ENCODE results near the gene GRHL1.

GRHL1 gene

DNA sequence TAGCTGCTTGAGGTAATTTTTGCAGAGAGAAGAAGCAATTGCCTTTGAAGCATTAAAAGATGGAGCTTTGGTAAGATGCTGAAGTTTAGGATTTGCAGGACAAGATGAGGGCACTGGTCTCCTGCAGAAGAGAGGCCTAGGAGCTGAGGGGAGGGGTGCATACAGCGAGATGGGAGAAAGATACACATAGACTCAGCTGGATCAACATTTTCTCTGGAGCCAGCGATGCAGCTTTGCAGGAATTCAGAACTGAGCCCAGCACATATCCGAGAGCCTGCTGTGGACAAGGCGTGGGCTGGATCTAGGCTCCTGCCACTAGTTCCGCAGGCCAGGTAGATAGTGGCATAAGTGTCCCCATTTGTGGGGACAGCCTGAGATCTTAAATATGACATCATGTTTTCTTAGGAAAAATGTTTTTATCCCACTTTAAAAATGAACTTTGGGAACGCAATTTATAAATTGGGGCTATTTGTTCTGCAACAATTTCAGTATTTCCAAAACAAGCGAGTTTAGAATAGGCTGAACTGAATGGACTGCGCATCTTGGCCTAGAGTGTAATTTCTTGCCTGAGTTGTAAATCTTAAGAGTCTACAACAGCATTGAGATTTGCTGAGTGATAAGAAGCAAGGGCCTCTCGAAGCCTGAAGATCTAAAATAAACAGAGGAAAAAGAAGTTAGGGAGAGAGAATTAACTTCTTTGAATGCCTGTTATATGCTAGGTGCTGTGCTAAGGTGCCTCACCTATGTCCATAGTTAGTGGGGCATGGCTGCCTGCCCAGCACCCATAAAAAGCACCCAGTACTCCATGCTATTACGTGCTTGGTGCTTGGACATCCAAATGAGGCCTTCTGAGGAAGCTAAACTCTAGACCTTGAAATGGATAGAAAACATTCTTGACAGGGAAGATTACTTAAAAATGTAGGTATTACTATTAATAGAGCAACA, 17.3 kb downstream of the GRHL1 start:
- H3K4me3 ChIP-seq (ENCODE audit: low read length), result no peak overlapping the region
- DNase-seq (ENCODE audit: low read depth, low spot score), result no peak

DNA sequence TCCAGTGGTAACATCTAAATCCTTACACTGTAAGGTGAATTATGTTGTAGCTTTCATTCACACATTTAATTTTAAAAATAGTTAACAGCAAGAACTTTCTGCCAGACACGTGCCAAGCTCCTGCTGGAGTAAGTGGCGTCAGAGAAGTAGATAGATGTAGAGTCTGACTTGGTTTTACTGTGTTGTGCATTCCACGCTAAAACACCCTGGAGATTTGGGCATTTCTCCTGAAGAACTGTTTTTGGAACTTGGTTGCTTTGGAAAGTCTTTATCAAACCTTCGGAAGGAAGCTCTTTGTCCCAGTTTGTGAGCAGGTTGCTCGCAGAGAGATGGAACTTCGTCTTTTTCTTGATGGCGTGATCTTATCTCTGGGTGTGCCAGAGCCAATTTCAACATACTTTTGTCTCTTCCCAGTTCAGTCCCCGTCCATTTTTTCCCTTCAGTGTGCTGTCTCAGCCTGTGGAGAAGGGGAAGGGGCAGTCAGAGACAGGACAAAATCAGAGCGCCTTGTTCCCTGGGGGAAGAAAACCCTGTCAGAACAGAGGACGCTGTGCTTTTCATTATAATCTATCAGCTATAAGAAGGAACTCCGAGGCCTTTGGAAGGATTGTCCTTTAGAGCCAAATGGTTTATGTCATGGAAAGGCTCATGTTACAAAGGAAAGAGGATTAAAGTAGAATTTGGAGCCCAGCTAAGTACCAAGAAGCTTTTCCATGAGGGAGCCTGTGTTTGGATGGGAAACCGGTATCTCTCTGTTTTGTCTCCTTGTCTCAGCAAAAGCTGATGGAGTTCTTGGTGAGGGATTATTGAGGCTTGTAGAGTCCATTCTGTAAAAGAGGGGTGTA, 18.9 kb downstream of the GRHL1 start:
- DNase-seq (ENCODE audit: low read depth, low spot score), result no peak
- H3K4me3 ChIP-seq (ENCODE audit: low read length), result no peak overlapping the region

DNA sequence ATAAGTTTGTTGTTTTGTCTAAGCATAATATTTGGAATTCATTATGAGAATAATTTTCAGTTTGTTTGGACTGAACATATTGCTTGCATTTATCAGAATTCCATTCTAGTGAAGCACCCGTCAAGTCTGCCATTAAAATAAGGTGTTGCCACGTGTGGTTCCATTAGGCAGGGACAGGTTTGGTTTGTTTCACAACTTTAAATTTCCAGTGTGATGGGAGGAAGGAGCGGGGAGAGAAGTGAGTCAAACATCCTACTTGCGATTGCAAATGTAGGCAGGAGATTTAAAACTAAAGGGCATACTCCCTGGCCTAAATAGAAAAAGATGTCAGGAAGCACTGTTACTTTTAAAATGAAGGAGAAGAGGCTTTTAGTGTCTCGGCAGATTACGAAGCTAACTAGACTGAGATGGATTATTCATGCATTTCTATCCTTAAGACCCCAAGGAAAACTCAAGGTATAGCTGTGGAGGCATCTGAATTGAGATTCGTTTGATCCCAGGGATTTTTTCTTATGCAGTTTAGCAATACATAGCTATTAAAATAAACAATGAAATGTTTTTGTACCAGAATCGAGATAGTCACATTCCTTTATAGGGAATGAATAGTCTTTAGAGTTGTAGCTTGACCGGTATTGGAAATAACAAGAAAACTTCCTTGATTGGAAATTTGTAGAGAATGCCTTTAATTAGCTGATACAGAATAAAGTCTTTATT, 19.8 kb downstream of the GRHL1 start:
- no peak for DNase-seq (ENCODE audit: low read depth, low spot score)
- no peak overlapping the region for H3K4me3 ChIP-seq (ENCODE audit: low read length)

DNA sequence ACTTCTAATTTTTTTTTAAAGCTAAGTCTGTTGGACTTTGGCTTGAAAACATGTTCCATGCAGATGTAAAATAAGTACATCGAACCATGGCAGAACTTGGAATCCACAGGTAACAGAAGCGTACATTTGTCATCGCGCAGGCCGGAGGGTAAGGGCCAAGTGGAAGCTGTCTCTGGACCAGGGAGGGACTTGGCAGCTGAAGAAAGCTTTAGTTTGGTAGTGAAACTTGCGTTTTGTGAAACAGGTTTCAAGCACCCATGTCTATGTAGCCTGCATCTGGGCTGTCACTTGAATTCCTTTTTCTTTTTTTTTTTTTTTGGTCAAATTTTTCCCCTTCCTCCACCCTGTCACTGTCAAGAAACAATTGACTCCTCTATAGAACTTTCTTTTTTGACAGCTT, 20.4 kb downstream of the GRHL1 start:
- H3K4me3 ChIP-seq (ENCODE audit: low read length), result no peak overlapping the region
- no peak for DNase-seq (ENCODE audit: low read depth, low spot score)

DNA sequence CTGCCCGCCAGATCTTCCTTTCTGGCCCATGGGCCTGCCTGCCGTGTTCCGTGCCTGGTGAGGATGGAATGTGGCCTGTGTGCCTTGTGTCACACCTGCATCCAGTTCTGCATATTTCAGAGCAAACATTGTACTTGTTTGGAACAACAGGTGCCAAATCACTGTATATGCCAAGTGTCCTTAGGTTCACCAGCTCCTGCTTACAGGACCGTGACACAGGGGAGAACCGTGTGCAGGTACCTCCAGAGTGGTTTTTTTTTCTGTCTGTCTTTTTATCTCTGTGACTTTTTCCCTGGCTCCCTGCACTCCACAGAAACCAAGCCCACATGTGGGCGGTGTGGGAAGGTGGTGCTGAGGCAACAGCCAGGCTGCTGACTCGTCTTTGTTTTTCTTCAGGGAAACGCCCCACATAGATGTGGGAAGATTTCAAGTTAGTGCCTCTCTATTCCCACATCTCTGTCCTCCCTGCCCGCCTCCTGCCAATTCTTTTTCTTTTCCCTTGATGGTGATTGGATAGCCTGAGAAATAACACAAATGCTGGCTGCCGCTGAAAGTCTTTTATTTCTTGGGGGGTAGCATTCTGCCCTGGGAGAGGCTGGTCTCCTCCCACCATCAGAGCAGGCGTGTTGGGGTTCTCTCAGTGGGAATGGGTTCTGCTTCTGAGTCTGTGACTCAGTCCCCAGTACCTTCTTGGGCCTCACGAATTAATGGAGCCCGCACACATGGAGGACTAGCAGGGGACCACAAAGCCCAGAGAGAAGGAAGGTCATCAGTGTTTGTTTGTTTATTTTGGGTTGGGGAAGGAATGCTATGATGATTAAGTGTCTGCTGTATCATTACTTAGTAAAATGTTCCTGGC, 21.4 kb downstream of the GRHL1 start:
- DNase-seq (ENCODE audit: low read depth, low spot score), result no peak
- H3K4me3 ChIP-seq (ENCODE audit: low read length), result no peak overlapping the region

DNA sequence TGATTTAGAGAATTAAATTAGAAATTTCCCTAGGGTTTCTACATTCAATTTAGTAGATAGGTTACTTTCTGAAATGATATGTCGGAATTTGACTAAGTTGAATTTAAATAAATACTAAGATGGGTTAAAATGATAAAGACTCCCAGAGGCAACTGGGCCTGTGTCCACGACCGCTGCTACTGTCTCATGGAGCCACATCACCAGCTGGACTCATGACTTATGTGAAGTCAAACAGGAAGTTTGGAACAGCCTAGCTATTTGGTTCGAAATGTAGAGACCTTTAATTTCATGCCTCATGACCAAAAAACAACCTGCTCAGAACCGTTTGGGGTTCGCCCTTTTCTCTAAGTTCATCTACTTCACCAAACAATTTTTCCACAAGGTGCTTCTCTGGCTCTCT, 22.2 kb downstream of the GRHL1 start:
- DNase-seq (ENCODE audit: low read depth, low spot score), result no peak
- no peak overlapping the region for H3K4me3 ChIP-seq (ENCODE audit: low read length)

DNA sequence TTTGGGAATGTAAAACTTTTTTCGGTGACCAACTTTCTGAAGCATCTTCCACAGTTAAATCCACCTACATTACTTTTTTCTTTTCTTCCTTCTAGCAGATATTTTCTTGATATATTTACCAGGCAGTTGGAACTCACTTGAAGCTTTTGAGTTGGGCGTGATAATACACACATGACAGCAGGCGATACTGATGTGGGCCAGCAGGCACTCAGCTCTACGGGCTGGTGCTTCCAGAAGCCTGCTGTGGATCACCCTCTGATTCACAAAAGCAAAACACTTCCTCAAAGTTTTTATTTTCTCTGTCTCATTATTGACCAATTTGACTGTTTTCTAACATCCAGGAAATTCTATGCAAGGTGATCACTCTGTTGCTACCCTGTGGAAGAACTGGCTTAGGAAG, 22.9 kb downstream of the GRHL1 start:
- H3K4me3 ChIP-seq (ENCODE audit: low read length), result no peak overlapping the region
- no peak for DNase-seq (ENCODE audit: low read depth, low spot score)

DNA sequence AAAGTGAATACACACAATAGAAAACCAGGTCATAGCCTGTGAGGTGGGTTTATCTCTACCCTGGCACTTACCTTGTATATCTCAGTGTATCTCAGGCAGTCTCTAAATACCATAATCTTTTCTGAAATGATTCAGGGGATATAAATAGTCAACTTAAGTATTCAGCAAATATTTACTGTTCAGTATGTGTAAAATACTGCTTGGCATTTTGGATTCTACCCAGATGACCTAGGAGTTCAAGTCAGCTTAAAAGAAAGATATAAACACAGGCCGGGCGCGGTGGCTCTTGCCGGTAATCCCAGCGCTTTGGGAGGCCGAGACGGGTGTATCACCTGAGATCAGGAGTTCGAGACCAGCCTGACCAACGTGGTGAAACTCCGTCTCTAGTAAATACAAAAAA, 23.8 kb downstream of the GRHL1 start:
- no peak overlapping the region for H3K4me3 ChIP-seq (ENCODE audit: low read length)

DNA sequence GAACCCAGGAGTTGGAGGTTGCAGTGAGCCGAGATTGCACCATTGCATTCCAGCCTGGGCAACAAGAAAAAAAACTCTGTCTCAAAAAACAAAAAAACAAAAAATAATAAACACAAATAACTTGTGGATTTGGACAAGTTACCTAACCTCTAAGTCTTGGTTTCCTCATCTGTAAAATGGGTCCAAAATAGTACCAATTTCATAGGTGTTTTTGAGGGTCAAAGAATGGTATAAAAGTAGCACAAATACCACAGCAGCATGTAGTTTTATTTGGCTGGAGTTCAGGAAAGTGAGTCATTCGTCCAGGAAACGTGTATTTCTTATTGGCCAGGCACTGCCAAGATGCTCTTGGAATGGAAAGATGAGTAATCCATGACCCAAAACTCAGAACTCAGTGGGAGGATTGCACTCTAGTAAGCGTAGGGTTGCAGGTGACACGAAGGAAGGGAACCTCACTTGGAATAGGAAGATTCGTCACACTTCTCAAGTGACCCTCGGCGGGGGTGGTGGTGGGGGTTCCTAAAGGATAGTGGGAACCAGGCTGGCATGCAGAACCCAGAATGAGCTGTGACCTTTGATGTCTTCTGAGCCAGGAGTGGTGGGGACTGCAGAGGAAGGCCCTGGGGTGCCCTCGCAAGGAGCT, 24.4 kb downstream of the GRHL1 start:
- H3K4me3 ChIP-seq (ENCODE audit: low read length), result no peak overlapping the region
- DNase-seq (ENCODE audit: low read depth, low spot score), result no peak

More for the DNA sequence above, 23.8 kb downstream of the GRHL1 start:
- no peak for DNase-seq (ENCODE audit: low read depth, low spot score)

DNA sequence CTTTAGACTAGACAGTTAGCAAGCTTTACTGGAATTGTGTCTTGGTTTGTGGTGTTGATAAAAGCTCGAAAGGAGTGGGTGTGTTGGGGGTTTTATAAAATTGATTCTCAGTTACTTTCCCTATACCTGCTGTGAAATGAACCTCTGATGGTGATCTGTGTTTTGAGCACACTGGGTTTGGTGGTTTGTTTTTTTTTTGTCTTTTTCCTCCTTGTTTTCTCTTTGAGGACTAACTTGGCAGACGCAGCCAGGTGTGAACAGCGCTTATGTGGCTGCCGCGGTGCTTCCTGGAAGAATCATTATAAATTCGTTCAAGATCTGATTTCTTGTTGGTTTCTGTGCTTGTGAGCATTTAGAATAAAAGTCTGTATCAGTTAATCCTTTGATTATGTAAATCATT, 28.5 kb downstream of the GRHL1 start:
- peak; percentile 65 for DNase-seq (ENCODE audit: low read depth, low spot score)
- no peak overlapping the region for H3K4me3 ChIP-seq (ENCODE audit: low read length)

DNA sequence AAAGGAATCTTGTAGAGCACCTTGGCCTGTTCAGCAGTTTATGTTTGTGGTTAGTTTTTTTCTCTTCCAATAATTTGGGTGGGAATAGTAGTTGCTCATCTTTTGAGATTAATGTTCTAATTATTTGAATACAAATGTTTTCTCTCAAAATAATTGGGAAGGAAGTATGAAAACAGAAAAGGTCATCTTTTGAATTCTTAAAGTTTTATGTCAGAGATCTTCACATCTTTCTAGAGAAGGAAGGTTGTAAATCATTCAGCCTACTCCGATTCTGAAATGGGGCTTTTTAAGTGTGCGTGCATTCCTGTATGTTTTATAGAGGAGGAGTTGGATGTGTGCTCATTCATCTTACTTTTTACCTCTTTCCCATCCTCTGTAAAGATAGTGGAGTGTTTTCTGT, 29.0 kb downstream of the GRHL1 start:
- no peak for DNase-seq (ENCODE audit: low read depth, low spot score)
- H3K4me3 ChIP-seq (ENCODE audit: low read length), result no peak overlapping the region

DNA sequence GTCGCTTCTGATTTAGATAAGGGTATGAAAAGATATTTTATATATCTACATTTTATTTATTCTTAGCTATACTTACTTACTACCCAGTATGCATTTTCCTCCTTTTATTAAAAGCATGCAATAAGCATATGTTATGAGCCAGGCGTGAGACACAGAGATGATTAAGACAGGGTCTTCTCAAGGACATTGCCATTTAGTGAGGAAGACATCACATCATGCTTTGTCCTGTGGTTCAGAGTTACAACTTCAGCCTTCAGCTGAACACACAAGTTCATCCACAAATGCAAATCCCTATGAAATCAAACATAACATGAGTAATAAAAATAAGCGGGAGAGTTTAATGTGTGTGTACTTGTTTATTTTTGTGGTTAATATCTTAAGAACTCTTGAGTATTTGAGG, 30.2 kb downstream of the GRHL1 start:
- no peak for DNase-seq (ENCODE audit: low read depth, low spot score)
- H3K4me3 ChIP-seq (ENCODE audit: low read length), result no peak overlapping the region

DNA sequence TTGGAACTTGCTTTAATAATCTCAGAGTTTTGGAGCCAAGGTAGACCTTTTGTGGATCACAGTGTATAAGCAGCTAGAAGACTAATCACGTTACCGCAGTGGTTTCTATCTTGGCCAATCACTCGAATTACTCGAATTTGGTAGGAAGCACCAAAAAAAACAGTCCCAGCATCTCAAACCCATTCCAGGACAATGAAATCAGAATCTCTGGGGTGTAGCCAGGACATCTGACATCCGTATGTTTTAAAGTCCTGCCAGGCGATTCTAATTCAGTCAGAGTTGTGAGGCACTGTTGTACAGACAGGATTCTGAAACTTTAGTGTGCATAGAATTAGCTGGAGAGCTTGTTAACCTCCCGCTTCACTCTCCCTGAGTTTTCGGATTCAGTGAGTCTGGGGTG, 30.8 kb downstream of the GRHL1 start:
- DNase-seq (ENCODE audit: low read depth, low spot score), result no peak
- H3K4me3 ChIP-seq (ENCODE audit: low read length), result no peak overlapping the region

DNA sequence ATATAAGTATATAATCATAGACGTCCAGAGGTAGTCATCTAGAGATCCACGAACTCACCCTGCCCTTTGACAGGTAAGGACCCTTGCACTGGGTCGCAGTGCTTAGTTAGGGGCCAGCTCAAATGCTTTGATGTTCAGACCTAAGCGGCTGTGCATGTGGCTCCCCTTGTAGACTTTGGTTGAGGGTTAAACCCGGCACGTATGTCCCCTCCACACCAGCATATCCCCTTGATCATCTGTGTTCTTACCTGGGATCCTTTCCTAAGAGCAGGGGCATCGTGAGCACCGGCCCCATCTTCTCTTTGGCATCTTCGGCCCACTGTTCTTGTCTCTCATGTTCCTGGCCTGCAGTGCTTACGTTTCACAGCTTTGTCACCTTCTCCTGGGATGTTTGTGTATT, 31.4 kb downstream of the GRHL1 start:
- no peak for DNase-seq (ENCODE audit: low read depth, low spot score)
- H3K4me3 ChIP-seq (ENCODE audit: low read length), result no peak overlapping the region

DNA sequence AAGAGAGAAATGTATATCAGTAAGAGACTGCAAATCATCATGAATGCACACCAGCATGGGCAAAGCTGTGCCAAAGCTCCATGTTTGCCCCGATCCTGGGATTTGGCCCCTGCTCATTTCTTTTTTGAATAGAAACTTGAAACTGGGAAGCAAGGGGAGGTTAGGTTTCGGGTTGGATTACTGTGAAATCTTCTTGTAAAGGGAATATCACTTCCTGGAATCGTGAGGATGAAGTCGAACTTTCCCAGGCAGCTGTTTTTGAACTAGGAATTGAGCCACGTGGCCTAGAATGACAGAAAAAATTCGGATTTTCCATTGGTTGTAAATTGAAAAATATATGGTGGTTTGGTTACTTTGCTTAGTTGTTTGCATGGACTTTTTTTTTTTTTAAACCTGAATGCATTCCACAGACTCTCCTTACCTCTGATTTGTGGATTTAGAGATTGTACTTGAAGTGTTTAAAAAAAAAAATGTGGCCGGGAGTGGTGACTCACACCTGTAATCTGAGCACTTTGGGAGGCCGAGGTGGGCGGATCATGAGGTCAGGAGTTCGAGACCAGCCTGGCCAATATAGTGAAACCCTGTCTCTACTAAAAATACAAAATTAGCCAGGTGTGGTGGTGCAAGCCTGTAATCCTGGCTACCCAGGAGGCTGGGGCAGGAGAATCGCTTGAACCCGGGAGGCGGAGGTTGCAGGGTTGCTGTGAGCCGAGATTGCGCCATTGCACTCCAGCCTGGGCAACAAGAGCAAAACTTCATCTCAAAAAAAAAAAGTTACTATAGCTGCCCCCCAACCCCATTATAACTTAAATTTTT, 32.1 kb downstream of the GRHL1 start:
- no peak overlapping the region for H3K4me3 ChIP-seq (ENCODE audit: low read length)
- DNase-seq (ENCODE audit: low read depth, low spot score), result no peak

DNA sequence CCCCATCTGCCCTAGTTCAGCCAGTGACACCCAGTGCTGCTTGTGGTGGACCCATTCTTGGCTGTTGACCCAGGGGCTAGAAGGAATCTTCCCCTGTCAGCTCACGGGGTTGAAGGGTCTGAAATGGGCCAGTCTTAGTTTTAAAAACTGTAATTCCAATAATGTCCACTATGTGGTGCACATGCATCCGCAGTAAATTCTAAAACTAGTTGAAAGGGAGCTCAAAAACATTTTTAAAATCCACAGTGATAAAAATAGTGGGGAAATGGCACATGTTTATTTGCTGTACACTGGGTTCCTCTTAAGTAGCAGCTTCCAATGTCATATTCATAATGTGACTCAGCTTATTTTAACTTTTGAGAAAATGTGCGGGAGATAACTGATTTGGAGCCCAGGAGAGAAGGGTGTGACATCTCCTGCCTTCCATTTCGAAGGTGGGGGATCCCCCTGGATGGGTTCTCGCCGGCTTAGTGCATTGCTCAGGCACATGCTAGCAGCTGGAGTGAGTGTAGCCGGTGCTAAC, 32.8 kb downstream of the GRHL1 start:
- H3K4me3 ChIP-seq (ENCODE audit: low read length), result no peak overlapping the region
- peak; percentile 32 for DNase-seq (ENCODE audit: low read depth, low spot score)

DNA sequence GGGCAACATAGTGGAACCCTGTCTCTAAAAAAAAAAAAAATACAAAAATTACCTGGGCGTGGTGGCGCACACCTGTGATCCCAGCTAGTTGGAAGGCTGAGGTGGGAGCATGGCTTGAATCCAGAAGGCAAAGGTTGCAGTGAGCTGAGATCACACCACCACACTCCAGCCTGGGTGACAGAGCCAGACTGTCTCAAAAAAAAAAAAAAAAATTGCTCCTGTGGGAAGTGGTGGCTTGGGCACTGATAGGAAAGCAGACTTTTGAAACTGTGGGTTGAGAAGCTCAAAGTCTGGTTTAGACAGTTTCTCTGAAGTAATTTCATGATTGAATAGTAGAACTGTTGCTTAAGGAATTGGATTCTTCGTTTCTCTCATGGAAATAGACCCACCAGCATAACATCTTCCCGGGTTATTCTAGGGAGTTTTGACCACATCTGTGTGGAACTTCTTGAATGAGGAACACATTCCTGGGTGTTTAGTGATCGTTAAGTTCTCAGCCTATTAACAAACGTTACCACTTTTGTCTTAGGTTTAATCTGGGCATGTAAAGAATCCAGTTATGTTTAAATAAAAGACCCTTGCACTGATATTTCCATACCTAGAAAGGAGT, 33.5 kb downstream of the GRHL1 start:
- no peak overlapping the region for H3K4me3 ChIP-seq (ENCODE audit: low read length)
- no peak for DNase-seq (ENCODE audit: low read depth, low spot score)

Data from Jurkat, Clone E6-1 (cell line).